Breast epithelium (tissue), 3 donors: ENCODE measurements around the gene DRD2.

Experiments used
- POLR2A ChIP-seq: fragments of 450-650 bp; IDR thresholded peaks from one replicate; pipeline ENCODE4 v1.6.1; 2016; ENCODE audit warnings: antibody characterized with exemption, mild to moderate bottlenecking, moderate library complexity
- TF ChIP-seq, protein P1 (sequence below), 3 donors: fragments of 450-650 bp; IDR thresholded peaks; one replicate each; pipeline ENCODE4 v1.5.1; 2016 to 2017; ENCODE audit warnings: antibody characterized with exemption in 3 of 3, mild to moderate bottlenecking in 3 of 3, moderate library complexity in 3 of 3

DNA sequence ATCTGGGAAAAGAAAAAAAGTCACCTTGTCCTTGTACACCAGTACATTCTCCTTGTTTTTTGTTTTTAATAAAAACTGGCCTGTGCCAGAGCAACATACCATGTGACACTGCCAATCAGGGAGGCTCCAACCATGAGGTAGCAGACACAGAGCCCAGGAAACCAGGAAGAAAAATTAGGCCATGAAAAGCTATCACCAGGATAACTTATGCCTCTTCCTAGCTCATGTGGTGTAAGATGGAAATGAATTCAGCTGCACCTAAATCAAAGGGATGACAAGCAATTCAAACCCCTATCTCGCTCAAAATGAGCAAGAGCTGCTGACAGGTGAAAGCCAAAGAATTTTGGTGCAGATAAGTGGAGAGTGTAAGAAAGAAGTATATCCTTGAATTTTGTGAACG lies 7.7 kb downstream of the DRD2 start:
- TF ChIP-seq, protein P1, sequence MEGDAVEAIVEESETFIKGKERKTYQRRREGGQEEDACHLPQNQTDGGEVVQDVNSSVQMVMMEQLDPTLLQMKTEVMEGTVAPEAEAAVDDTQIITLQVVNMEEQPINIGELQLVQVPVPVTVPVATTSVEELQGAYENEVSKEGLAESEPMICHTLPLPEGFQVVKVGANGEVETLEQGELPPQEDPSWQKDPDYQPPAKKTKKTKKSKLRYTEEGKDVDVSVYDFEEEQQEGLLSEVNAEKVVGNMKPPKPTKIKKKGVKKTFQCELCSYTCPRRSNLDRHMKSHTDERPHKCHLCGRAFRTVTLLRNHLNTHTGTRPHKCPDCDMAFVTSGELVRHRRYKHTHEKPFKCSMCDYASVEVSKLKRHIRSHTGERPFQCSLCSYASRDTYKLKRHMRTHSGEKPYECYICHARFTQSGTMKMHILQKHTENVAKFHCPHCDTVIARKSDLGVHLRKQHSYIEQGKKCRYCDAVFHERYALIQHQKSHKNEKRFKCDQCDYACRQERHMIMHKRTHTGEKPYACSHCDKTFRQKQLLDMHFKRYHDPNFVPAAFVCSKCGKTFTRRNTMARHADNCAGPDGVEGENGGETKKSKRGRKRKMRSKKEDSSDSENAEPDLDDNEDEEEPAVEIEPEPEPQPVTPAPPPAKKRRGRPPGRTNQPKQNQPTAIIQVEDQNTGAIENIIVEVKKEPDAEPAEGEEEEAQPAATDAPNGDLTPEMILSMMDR (IDR thresholded peaks at IDR 0.05) = no peak
- no peak for TF ChIP-seq POLR2A
